Stimulated activated naive CD4-positive, alpha-beta T cell treated with Interleukin-2 at 50 U/mL for 16 hours (primary cell): ENCODE data around the gene TSC1.
A peak's percentile ranks its signal among the peaks of the same experiment; 100 is the strongest.
"Not testable (repeated sequence)": the region's sequence is repeated elsewhere in the genome, so short reads cannot be mapped to it uniquely, and the experiment has no call there.

ENCODE experiments used
- DNase-seq: peaks from one replicate; lab custom pipeline; 2025; lab: John Stamatoyannopoulos, UW

Gene TSC1

GRCh38 chr9:132944294-132945185 lies at the start of gene TSC1:
TSS of gene TSC1 (minus strand) at chr9:132944616. CDS start at chr9:132928872, 15,744 bp downstream.
- peak; percentile 95 for DNase-seq

- DNase-seq: no peak
These were observed 49.1 kb upstream of the TSC1 start for GRCh38 chr9:132993511-132993939.

DNA sequence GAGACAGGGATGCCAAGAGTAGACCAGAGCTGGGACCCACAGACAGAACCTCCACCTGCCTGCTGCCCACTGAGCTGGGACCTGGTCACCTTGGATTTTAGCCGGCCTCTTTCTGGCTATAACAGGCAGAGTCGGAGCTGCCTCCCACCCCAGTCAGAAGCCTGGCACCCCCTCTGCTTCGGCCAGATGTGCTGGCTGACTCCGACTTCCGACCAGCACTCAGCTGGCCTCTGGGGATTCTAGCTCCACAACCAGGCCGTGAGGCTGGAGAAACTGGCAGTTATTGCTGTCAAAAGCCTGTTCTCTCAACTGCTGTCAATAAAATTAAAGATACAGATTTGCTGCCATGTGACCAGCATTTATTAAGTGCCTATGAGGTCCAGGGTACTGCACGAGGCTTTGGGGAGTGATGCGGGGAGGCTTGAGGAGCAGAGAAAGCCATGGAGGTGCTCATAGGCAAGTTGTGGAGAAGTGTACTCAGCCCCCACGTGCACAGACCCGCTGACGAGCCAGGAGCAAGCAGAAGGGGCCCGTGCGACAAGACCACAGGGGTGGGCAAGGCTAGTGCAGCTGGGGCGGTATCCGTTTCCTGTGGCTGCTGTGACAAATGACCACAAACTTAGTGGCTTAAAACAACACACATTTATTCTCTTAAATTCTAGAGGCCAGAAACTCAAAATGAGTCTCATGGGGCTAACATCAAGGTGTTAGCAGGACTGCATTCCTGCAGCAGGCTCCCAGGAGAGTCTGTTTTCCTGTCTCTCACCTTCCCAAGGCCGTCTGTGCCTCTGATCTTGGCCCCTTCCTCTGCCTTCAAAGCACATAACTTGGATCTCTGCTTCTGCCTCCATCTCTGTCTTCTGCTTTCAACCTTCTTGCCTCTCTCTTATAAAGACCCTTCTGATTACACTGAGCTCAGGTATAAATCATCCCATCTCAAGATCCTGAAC lies 47.2 kb upstream of the TSC1 start:
- DNase-seq: no peak

DNA sequence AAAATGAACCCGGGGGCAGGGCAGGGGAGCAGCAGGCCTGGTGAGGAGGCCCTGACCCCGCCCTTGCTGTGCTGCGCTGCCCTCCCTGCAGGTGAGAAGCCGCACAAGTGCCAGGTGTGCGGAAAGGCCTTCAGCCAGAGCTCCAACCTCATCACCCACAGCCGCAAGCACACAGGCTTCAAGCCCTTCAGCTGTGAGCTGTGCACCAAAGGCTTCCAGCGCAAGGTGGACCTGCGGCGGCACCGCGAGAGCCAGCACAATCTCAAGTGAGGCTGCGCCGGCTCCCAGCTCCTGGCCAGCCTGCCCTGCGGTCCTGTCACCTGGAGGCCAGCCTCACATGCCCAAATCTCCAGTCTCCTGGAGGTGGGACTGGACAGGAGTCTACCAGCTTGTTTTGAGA lies 46.4 kb upstream of the TSC1 start:
- DNase-seq: no peak

GRCh38 chr9:132989998-132990557 lies 45.7 kb upstream of the TSC1 start:
- not testable (repeated sequence) for DNase-seq

DNA sequence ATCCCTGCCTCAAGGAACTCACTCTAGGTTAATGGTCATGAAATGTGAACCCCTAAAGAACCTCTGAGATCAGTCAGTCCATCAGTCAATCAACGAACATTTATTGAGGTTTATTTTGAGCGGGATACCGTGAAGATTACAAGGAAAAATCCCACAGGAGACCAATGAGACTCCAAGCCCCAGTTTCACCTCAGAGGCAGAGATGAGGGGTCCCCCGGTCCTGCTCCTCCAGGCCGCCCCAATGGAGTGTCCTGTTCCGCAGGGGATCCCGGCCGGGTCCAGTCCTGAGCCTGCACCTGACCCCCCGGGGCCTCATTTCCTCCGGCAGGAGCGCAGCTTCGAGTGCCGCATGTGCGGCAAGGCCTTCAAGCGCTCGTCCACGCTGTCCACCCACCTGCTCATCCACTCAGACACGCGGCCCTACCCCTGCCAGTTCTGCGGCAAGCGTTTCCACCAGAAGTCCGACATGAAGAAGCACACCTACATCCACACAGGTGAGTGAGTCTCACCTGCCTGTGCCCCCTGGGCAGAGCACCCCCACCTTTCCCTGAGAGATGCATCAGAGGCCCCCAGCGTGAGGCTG lies 45.1 kb upstream of the TSC1 start:
- no peak for DNase-seq

- DNase-seq: no peak
These were observed 44.5 kb upstream of the TSC1 start for GRCh38 chr9:132989014-132989310.

DNA sequence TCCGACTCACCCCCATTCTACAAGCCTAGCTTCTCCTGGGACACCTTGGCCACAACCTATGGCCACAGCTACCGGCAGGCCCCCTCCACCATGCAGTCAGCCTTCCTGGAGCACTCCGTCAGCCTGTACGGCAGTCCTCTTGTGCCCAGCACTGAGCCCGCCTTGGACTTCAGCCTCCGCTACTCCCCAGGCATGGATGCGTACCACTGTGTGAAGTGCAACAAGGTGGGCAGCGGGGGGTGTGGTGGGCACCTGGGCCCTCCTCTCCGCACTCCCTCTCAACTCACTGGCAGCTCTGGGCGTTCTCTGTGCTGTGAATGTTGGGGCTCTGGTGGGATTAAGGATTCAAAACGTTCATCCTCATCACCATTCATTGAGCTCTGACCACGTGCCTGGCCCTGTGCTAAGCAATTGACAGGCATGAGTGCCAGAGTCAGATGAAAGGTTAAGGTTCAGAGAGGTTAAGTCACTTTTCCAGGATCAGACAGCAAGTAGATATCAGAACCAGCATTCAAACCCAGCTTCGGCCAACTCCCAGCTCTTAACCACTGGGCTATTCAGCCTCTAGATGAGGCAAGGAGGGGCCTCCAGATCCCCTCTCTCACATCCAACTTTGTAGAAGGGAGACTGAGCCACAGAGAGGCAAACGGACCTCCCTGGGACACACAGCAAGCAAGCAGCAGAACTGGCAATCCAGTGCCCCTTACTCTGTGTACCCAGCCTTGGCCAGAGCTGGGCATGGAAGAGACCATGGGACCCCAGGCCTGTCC lies 44.0 kb upstream of the TSC1 start:
- DNase-seq: no peak

- DNase-seq: no peak
These were observed 42.5 kb upstream of the TSC1 start for GRCh38 chr9:132986640-132987620.

DNA sequence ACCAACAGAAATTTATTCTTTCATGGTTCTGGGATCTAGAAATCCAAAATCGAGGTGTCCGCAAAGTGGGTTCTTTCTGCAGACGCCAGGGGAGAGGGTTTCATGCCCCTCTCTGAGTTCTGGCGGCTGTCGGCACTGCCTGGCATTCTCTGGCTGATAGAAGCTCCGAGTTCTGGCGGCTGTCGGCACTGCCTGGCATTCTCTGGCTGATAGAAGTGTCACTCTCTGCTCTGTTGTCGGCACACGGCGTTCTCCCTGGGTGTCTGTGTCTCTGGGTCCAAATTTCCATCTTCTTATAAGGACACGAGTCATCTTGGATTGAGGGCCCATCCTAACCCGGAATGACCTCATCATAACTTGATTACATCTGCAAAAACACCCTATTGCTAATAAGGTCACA lies 41.7 kb upstream of the TSC1 start:
- no peak for DNase-seq

DNA sequence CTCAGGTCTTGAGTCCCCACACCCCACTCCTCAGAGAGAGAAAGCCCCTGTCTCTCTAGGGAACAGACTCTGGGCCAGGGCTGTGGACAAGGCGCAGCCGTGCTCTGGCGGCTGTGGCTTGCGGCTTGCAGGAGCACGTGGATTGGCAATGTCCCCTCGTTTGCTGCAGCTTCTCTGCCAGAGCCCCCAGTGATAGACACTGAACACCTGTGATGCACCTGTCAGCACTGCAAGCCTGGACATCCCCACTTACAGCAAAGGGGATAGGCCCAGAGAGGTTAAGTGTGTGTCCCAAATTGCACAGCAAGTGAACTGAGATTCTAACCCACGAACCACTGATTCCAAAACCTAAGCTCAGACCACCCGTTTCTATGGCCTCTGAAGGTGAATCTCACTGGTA lies 41.1 kb upstream of the TSC1 start:
- no peak for DNase-seq

GRCh38 chr9:132985071-132985350 lies 40.6 kb upstream of the TSC1 start:
- no peak for DNase-seq

DNA sequence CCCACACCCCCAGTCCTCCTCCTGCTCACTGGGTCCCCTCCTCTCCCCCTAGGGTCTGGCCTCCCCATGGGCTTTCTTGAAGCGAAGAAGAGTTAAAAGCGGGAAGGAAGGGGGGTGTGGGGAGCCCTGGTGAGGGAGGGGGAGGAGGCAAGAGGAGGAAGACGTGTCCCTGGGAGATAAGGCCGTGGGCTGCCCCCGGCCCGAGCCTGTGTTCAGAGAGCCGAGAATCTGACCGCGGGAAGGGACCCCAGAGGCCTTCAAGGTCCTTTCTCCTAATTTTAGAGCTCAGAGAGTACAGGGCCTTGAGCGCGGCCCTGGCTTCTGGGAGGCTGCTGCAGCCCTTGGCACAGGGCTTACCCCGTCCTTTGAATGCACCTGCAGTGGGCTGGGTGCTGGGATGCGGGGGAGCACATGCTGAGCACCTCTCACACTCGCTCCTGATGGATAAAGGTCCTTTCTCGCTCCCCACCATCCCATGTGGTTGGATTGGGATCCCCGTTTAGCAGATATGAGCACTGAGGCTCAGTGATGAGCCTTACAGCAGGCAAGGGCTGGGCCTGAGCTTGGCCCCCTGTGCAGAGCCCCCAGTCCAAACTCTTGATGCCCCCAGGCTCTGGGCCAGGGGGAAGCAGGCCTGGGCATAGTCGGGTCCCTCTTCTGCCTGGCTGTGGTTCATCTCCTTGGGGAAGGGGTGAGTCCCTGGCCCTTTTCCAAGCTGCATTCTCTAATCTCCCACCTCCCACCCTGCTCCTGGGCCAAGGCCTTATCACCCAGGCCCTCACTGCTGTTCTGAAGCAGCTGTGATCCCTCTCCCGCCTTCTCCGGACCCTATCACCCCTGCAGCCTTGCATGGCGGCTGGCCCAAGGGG lies 40.0 kb upstream of the TSC1 start:
- no peak for DNase-seq

DNA sequence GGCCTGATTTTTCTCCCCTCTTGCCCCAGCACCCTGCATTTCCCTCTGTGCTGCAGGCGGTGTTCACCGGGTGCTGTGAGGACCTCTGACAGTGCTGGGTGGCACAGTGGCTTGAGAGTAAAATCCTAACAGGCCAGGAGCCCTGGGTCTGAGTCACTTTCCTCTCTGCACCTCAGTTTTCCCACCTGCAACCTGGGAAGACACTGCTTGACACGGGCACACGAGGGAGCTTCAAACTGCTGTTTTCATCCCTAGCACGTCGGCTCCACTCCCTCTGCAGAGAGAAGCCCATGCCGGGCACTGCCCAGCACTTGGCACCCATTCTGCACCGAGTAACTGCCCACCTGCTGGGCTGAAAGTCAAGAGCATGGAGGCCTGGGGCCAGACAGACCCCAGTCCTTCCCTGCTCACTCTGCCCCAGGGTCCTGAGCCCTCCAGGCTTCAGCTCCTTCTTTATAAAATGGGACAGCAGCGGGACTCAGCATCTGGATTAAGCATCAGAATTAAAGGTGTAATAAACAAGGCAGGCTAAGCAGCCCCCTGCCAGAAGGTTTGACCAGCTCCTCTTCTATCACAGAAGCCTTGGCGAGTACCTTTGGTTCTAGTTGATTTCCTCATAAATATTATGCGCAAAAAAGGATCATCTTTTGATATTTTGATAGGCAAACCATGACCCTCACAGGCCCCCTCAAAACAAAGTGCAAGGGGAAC lies 39.2 kb upstream of the TSC1 start:
- DNase-seq: no peak

- DNase-seq: no peak
These were observed 38.0 kb upstream of the TSC1 start for GRCh38 chr9:132982458-132982857.

GRCh38 chr9:132980157-132980556 lies 35.7 kb upstream of the TSC1 start:
- no peak for DNase-seq

- no peak for DNase-seq
These were observed 34.2 kb upstream of the TSC1 start, which contains the start of gene GFI1B for GRCh38 chr9:132978451-132979131. TSS of gene GFI1B (plus strand) at chr9:132978694. CDS start at chr9:132986679, 7,985 bp downstream.

GRCh38 chr9:132978112-132978450 lies 33.7 kb upstream of the TSC1 start:
- DNase-seq: no peak
